Measurements from ENCODE around the gene ARHGAP10.

Gene ARHGAP10

DNA sequence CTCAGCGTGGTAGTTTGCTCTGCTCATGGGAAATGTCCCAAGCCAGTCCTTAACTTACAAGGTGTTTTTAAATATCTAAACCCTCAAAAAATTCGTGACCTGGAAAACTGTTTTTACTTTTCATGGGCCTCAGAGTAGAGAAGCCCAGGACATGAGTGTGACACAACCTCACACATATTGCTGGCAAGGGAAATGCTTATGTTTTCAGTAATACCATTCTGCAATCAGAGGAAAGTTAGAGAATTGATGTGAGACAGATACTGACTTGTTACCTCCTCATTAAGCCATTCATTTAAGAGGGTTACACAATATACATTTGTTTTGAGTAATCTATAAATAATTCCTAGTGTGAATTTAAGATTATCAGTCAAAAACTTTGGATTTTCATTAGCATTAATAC, 209.5 kb downstream of the ARHGAP10 start:
- no peak overlapping the region for H3K4me3 ChIP-seq (ENCODE audit: low read depth, low read length)
- TF ChIP-seq, protein P1, sequence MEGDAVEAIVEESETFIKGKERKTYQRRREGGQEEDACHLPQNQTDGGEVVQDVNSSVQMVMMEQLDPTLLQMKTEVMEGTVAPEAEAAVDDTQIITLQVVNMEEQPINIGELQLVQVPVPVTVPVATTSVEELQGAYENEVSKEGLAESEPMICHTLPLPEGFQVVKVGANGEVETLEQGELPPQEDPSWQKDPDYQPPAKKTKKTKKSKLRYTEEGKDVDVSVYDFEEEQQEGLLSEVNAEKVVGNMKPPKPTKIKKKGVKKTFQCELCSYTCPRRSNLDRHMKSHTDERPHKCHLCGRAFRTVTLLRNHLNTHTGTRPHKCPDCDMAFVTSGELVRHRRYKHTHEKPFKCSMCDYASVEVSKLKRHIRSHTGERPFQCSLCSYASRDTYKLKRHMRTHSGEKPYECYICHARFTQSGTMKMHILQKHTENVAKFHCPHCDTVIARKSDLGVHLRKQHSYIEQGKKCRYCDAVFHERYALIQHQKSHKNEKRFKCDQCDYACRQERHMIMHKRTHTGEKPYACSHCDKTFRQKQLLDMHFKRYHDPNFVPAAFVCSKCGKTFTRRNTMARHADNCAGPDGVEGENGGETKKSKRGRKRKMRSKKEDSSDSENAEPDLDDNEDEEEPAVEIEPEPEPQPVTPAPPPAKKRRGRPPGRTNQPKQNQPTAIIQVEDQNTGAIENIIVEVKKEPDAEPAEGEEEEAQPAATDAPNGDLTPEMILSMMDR (IDR thresholded peaks at IDR 0.05; ENCODE audit: low read depth, low read length) = no peak

DNA sequence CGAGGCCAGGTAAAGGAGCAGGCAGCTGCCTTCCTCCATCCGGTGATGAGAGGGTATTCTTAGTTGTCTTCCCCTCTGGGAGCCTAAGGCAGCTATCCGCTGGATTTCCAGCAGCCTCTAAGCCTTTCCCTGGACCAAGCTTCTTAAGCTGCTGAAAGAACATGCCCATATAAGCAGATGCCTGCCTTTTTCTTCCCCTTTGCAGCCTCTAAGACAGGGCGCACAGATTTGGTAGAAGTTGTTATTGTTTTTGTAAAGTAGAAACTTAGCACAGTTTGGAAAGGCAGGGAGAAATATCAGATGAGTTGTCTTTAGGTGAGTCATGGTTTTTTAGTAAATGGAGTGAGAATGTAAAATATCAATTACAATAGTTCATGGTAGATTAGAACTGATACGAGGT, 210.8 kb downstream of the ARHGAP10 start:
- TF ChIP-seq, protein P1 (IDR thresholded peaks at IDR 0.05; ENCODE audit: low read depth, low read length) = no peak

DNA sequence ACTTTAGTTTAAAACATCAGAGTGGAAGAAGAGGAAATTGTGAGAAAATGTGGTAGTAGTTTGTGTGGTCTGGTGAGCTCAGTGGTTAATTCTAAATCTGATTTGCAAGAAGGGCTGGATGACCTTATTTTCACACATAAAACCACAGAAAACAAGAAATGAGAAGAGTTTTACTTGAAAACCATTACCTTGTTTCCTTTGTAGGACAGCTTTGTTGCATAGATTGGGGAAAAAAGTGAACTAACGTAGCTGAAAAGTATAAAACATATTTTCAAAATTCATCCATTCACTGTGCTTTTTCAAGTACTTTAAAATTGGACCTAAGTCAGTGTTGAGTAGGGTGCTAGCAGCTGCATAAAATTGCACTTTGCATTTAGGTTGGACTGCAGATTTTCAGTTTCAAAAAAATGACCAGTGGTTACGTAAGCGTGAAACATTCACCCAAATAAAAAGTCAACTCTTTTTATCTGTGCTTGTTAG, 211.3 kb downstream of the ARHGAP10 start:
- TF ChIP-seq, protein P1 (IDR thresholded peaks at IDR 0.05; ENCODE audit: low read depth, low read length) = no peak
- H3K4me3 ChIP-seq (ENCODE audit: low read depth, low read length) = no peak overlapping the region

More for the DNA sequence above, 210.8 kb downstream of the ARHGAP10 start:
- H3K4me3 ChIP-seq (ENCODE audit: low read depth, low read length) = no peak overlapping the region

DNA sequence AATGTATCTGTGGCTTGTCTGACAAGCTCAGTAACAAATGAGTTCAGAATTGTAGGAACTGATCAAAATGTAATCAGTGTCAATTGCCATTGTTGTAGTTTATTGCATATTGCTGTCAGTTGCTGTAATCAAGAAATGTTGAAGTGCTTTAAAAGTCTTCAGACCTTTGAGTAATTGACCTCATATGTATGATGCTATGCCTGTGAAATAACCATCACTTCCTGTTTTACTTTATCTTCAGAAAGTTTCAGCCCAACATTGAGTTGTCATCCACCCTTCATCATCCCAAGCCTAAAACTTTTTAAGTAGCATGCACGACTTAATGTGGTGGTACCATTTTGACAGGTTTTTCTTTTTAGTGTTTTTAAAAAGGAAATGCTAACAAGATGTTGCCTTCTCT, 212.4 kb downstream of the ARHGAP10 start:
- TF ChIP-seq, protein P1 (IDR thresholded peaks at IDR 0.05; ENCODE audit: low read depth, low read length) = no peak
- H3K4me3 ChIP-seq (ENCODE audit: low read depth, low read length) = no peak overlapping the region

DNA sequence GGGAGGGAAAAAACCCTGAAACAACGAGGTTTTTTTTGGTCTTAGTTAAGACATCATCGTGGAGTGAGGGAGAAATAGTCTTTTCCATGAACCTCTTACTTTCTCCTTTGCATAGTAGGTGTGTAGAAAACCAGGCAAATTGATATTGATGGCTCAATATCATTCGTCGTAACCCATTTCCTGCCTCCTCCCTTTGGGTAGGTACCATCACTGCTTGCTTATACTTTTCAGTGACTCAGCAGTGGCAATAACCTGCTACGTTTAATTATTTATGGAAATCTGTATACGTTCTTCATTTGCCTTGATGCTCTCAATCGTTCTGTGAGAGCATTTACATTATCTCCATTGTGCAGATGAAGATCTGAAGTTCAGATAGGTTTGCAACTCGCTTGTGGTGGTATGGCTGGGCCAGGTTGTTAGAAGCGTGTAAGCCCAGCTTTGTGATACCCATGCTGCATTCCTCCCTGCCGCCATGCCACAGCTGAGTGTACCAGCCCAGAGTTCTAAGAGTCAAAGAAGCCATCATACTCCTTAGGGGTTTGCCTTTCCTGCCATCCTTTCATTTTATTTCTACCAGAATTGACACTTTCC, 212.9 kb downstream of the ARHGAP10 start:
- no peak overlapping the region for H3K4me3 ChIP-seq (ENCODE audit: low read depth, low read length)
- TF ChIP-seq, protein P1 (IDR thresholded peaks at IDR 0.05; ENCODE audit: low read depth, low read length) = no peak

DNA sequence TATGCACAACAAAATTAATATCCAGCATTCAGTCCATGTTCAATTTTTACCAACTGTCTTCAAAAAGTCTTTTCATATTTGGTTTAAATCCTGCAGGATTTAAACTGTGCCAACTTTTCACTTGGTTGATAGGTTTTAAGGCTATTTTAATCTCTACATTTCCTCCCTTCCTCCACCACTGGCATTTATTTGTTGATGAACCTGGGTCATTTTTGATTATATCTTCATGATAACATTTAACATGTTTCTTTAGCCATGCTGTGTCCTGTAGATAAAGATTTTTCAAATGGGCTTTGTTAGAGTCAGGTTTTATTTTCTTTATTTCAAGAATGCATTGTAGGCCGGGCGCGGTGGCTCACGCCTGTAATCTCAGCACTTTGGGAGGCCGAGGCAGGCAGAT, 216.4 kb downstream of the ARHGAP10 start:
- TF ChIP-seq, protein P1 (IDR thresholded peaks at IDR 0.05; ENCODE audit: low read depth, low read length) = no peak
- H3K4me3 ChIP-seq (ENCODE audit: low read depth, low read length) = no peak overlapping the region

DNA sequence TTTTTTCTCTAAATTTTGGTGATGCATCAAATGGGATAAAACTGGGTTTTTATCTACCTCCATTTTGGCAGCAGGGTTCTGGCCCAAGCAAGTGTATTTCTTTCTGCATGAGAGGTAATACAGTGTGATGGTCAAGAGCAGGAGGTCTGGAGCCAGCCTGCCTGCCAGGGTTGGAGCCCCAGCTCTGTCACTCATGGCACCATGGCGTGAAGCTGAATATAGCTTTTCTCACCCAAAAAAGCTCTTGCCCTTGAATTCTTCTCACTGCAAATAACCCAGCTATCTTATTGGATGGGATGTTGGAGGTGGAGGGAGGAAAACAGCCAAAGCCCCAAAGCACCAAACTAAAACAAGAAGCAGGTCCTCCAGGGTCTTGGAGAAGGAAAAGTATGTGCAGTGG, 218.4 kb downstream of the ARHGAP10 start:
- no peak overlapping the region for H3K4me3 ChIP-seq (ENCODE audit: low read depth, low read length)
- TF ChIP-seq, protein P1 (IDR thresholded peaks at IDR 0.05; ENCODE audit: low read depth, low read length) = no peak
